GM12878 (cell line): ENCODE results near the gene LRCH4. TPM values are rescaled to one million over a fixed set of nuclear protein-coding genes. Genes with fewer than 3 reads are reported as not detected.
A peak's percentile ranks its signal among the peaks of the same experiment; 100 is the strongest.

Experiments used
- ATAC-seq: fragments of 200-7000 bp; cut with Tn5 transposase; 3 replicates; pipeline ENCODE4 v1.9.1; 2020; ENCODE audit warnings: mild to moderate bottlenecking, moderate library complexity
- BruUV-seq: library from RNA; stranded (reverse); fragments of 400-500 nt; replicated peaks from 2 replicates; lab custom pipeline; 2021; lab: Mats Ljungman, UMichigan
- CTCF ChIA-PET: fragments of 300-600 bp; sonication (Branson Sonifier 250); formaldehyde crosslinking; extraction: SDS; loops from one replicate; lab custom pipeline; 2021; ENCODE audit warnings: inconsistent platforms; lab: Yijun Ruan, JAX
- POLR2A ChIA-PET: fragments of 350-600 bp; formaldehyde crosslinking; extraction: SDS; loops from one replicate; lab custom pipeline; 2021; ENCODE audit warnings: inconsistent platforms; lab: Charles Lee
- RAD21 ChIA-PET: fragments of 300-600 bp; sonication (Branson Sonifier 250); formaldehyde crosslinking; loops from one replicate; lab custom pipeline; 2023; ENCODE audit warnings: antibody characterized with exemption; ENCODE audit not compliant: unreplicated experiment; lab: Charles Lee
- SMC1A ChIA-PET: fragments of 300-600 bp; sonication (Branson Sonifier 250); formaldehyde crosslinking; loops from one replicate; lab custom pipeline; 2023; ENCODE audit not compliant: unreplicated experiment, uncharacterized antibody; lab: Charles Lee
- DNase-seq: peaks from one replicate; pipeline ENCODE4 v3.0.0-alpha.2; 2011; ENCODE audit warnings: low read depth, low spot score
- FAIRE-seq: peaks from 3 replicates; lab custom pipeline; 2011; peaks lifted over from hg19 to GRCh38; lab: Jason Lieb, UNC
- H2AFZ ChIP-seq: 2 replicates; pipeline ENCODE4 v1.6.0; 2011; ENCODE audit warnings: low read depth, low read length, control low read depth; ENCODE audit not compliant: control insufficient read depth
- H3K27ac ChIP-seq: 2 replicates; pipeline ENCODE4 v1.5.1; 2011; ENCODE audit warnings: control low read depth; ENCODE audit not compliant: control insufficient read depth, insufficient read depth
- H3K27me3 ChIP-seq, 2 experiments: replicated peaks in 1 of 2; 2 replicates each; pipeline versions ENCODE4 v1.6.0 to v1.6.1; 2011; ENCODE audit warnings: low read length in 1 of 2; ENCODE audit not compliant: control insufficient read depth in 2 of 2, insufficient read depth in 2 of 2
- H3K36me3 ChIP-seq, 2 experiments: 2 replicates each; pipeline ENCODE4 v1.5.1; 2011; ENCODE audit warnings: low read length in 1 of 2; ENCODE audit not compliant: control insufficient read depth in 2 of 2, insufficient read depth in 2 of 2
- H3K4me1 ChIP-seq: 2 replicates; pipeline ENCODE4 v1.6.1; 2011; ENCODE audit warnings: mild to moderate bottlenecking, low read length, moderate library complexity, mixed read lengths; ENCODE audit not compliant: control insufficient read depth, insufficient read depth
- H3K4me2 ChIP-seq: 2 replicates; pipeline ENCODE4 v1.6.0; 2011; ENCODE audit warnings: control low read depth; ENCODE audit not compliant: control insufficient read depth, insufficient read depth
- H3K4me3 ChIP-seq: fragments of 200-600 bp; sonication (generic); 2 replicates; pipeline ENCODE4 v1.5.1; 2016
- H3K79me2 ChIP-seq: 2 replicates; pipeline ENCODE4 v1.6.0; 2011; ENCODE audit warnings: low read length; ENCODE audit not compliant: control insufficient read depth, insufficient read depth
- H3K9ac ChIP-seq: 2 replicates; pipeline ENCODE4 v1.8.0; 2011; ENCODE audit warnings: low read length, control low read depth, mixed read lengths; ENCODE audit not compliant: control insufficient read depth, insufficient read depth
- H3K9me3 ChIP-seq: replicated peaks from 3 replicates; pipeline ENCODE4 v1.5.1; 2011; ENCODE audit warnings: mild to moderate bottlenecking, low read length; ENCODE audit not compliant: control insufficient read depth, insufficient read depth
- H4K20me1 ChIP-seq: 2 replicates; pipeline ENCODE4 v1.6.0; 2011; ENCODE audit not compliant: control insufficient read depth, insufficient read depth
- PKNOX1 ChIP-seq: fragments of 450-650 bp; IDR thresholded peaks from 2 replicates; pipeline ENCODE4 v1.6.1; 2016; ENCODE audit warnings: mild to moderate bottlenecking
- SIX5 ChIP-seq: IDR thresholded peaks from 2 replicates; pipeline ENCODE4 v1.6.1; 2011; ENCODE audit warnings: mild to moderate bottlenecking, low read depth, low read length, moderate library complexity; ENCODE audit not compliant: severe bottlenecking
- ZNF384 ChIP-seq: IDR thresholded peaks from 2 replicates; pipeline ENCODE4 v1.6.1; 2012; ENCODE audit warnings: low read depth, mild to moderate bottlenecking, low read length, improper control_type of control experiment, borderline replicate concordance
- WGBS: methylation state at CpG from one replicate; pipeline ENCODE4 v1.1.6; 2016; ENCODE audit warnings: low lambda C conversion rate; ENCODE audit not compliant: insufficient replicate concordance, insufficient coverage; ENCODE audit errors: missing lambda C conversion rate; 5-methylcytosine and 5-hydroxymethylcytosine counted together
- in situ Hi-C: fragments of 300-500 bp; cut with MboI; formaldehyde crosslinking; loops from 9 replicates; pipeline ENCODE4 v1.14.3; 2018; ENCODE audit warnings: mixed read lengths
- intact Hi-C: fragments of 100-400 bp; cut with micrococcal nuclease; formaldehyde crosslinking; loops from one replicate; pipeline ENCODE4 v1.14.2; 2022; ENCODE audit not compliant: unreplicated experiment
- polyA plus RNA-seq, 11 experiments: library from polyadenylated mRNA; depleted of rRNA in 4 of 11; unstranded in 6 of 11; stranded (reverse) in 5 of 11; fragments of >200 nt; fragmentation: Nextera tagmentation in 4 of 11; fragmentation: Illumina TruSeq in 1 of 11; extraction: Ambion mirVana in 4 of 11; extraction: Trizol in 1 of 11; gene quantifications; 1 replicate in 1 of 11; 2 replicates in 10 of 11; pipeline versions ENCODE4 v1.2.1 to v1.2.3, GENCODE V29; 2011 to 2016; ENCODE audit warnings: inconsistent platforms in 2 of 11, missing spikeins in 2 of 11, low read depth in 1 of 11
- total RNA-seq, 4 experiments: library from RNA; depleted of rRNA in 3 of 4; stranded (reverse); fragments of >200 nt in 3 of 4; fragmentation: Illumina TruSeq in 1 of 4; extraction: Trizol in 1 of 4; gene quantifications; 2 replicates each; pipeline versions ENCODE4 v1.2.1 to v1.2.3, GENCODE V29; 2013 to 2021

LRCH4 gene
- total and polyA plus RNA-seq, 10 of the 15 experiments (the other 5 are each of a cell fraction or from before 2014, with no cell fraction given) = 0.58 to 96.7 (median 28.4) TPM

DNA sequence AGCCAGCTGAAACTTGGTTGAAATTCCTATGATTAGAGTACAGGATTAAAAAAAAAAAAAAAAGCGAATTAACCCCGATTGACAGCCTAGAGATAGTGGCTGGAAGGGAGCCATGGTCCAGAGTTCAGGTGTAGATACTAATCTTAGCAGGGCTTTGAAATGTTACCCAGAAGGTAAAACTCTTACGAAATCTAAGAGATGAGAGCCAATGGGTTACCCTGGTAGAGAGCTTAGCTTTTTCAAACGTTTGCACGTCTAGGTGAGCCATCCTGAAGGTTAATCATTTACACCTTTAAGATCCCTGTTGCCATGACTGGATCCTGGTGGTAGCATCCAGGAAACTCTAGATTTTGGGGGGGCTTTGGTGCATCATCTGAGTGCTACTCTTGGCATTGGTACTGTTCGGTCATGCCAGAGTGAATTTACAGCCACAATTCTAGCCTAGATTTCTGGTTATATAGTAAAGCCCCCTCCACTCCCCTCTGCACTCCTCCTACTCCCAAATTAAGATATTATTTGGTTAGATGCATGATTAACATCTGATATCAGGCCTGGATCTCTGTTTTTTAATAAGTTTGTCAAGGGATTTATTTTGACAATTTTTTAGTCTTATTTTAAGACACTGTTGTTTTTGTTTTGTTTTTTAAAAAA, 45.7 kb downstream of the LRCH4 start:
- H3K36me3 ChIP-seq = peaks cover 0 to 4% of the 10 kb centered on the region in 2 experiments; a peak in 1 of 4 replicates
- intact Hi-C loops (loop anchor here (10.0 kb wide), 1 partner anchor 175 kb away; no protein-coding TSS in a partner anchor), in situ Hi-C loops (no loop called here)
- no peaks in the 10 kb centered on the region for H3K27me3 ChIP-seq
- BruUV-seq = TSS peak; percentile 47
- DNase-seq = no peak
- TF ChIP-seq SIX5 (peak; percentile 6), PKNOX1 (0 out of 2 replicates have a peak, but pooled peaks have one; percentile 26), ZNF384 (no peak)
- ChIA-PET POLR2A (interaction anchor here (0.6 to 5.7 kb wide), 6 partner anchors 9 to 651 kb away, joined by 3 to 28 read pairs (median 5); partner anchors contain the start of genes FBXO24 and LRCH4), RAD21 (interaction anchor here (1.6 to 11.5 kb wide), 2 partner anchors 20 to 46 kb away, joined by 5 to 90 read pairs; partner anchors contain the start of genes FBXO24 and LRCH4), CTCF (interaction anchor here (1.1 kb wide), 1 partner anchor 72 kb away, joined by 3 read pairs; the partner anchor contains the start of gene MOSPD3), SMC1A (interaction anchor here (0.6 to 6.0 kb wide), 5 partner anchors 9 to 313 kb away, joined by 3 to 16 read pairs (median 5); partner anchors contain the start of gene TSC22D4)
- no peaks in the 10 kb centered on the region for H4K20me1 ChIP-seq
- peak overlapping the region; percentile 76 for H3K9ac ChIP-seq
- no peak overlapping the region for H2AFZ ChIP-seq
- no peaks in the 10 kb centered on the region for H3K9me3 ChIP-seq
- peak overlapping the region; percentile 85 for H3K4me3 ChIP-seq
- 19% methylated on average over 6 of the region's 6 CpGs for WGBS
- peaks cover 56% of the 10 kb centered on the region for H3K79me2 ChIP-seq
- FAIRE-seq = no peak
- H3K27ac ChIP-seq = peak overlapping the region; percentile 67
- no peak for ATAC-seq
- peak overlapping the region; percentile 90 for H3K4me2 ChIP-seq
- peaks cover 28% of the 10 kb centered on the region for H3K4me1 ChIP-seq
